Activated CD4-positive, alpha-beta T cell treated with anti-CD3 and anti-CD28 coated beads, Interleukin-2, amount 50 U/mL, for 16 hours (primary cell): ENCODE results near the gene SUSD6.
"Not testable (repeated sequence)": the region's sequence is repeated elsewhere in the genome, so short reads cannot be mapped to it uniquely, and the experiment has no call there.

ENCODE experiments used
- DNase-seq: peaks from one replicate; pipeline ENCODE4 v3.0.0-alpha.2; 2020

The SUSD6 gene

DNA sequence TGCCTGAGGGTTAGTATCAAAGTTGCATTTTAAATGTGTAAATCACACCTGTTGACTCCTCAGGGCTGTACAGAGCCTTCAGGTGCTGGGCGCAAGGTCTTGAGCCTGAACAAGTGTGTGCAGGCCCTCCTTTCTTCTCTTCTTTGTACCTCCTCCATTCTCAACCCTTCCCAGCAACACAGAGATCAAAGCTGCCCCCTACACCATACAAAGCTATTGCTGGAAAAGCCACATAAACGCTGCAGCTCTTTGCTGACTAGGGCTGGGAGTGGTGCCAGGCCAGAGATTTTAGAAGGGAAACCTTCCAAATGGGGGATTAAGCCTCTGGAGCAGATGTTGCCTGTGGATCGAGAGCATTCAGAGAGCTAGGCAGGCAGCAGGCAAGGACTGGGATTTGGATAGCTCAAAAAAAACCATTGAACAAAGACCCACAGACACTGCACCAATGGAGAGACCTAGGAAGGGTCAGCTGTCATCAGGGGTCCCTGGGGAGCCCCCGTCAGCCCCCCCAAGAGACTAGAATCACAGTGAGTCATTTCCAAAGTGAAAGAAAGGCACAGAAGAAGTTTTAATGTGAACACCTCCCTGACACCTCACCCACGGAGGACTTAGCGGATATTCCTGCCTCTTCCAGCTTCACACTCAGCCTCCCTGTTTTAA lies 18.2 kb upstream of the SUSD6 start:
- no peak for DNase-seq

DNA sequence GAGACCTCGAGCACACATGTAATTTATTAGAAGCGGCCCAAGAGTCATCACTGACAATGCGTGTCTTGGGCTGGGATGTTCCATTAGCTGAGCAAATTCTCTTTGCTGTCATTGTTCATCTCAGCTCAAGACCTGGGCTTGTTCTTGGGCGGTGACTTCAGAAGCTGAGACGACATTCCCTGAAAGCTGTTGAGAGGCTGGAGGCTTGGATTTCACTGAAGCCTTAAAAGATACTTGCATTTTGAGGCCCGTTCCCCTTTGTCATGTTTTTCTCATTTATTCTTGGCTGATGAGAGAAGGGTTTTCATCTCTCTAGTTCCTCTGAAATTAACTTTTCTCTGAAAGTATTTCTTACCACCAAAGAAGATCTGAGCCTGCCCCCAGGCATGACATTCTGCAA lies 16.6 kb upstream of the SUSD6 start:
- DNase-seq, result no peak

GRCh38 chr14:69595336-69595735 lies 16.1 kb upstream of the SUSD6 start:
- DNase-seq, result no peak

DNA sequence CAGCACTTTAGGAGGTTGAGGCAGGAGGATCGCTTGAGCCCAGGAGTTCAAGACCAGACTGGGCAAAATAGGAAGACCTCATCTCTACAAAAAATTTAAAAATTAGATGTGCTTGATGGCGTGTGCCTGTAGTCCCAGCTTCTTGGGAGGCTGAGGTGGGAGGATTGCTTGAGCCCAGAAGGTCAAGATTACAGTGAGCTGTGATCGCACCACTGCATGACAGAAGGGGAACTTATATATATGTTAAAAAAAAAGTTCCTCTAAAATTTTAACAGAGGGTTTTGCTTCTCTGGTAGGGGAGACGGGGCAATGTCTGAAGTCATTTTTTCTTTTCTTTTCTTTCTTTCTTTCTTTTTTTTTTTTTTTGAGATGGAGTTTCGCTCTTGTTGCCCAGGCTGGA lies 12.0 kb upstream of the SUSD6 start:
- not testable (repeated sequence) for DNase-seq

GRCh38 chr14:69600304-69600891 lies 11.0 kb upstream of the SUSD6 start:
- no peak for DNase-seq

- DNase-seq, result no peak
These were observed 5.7 kb upstream of the SUSD6 start for GRCh38 chr14:69605738-69606137.

DNA sequence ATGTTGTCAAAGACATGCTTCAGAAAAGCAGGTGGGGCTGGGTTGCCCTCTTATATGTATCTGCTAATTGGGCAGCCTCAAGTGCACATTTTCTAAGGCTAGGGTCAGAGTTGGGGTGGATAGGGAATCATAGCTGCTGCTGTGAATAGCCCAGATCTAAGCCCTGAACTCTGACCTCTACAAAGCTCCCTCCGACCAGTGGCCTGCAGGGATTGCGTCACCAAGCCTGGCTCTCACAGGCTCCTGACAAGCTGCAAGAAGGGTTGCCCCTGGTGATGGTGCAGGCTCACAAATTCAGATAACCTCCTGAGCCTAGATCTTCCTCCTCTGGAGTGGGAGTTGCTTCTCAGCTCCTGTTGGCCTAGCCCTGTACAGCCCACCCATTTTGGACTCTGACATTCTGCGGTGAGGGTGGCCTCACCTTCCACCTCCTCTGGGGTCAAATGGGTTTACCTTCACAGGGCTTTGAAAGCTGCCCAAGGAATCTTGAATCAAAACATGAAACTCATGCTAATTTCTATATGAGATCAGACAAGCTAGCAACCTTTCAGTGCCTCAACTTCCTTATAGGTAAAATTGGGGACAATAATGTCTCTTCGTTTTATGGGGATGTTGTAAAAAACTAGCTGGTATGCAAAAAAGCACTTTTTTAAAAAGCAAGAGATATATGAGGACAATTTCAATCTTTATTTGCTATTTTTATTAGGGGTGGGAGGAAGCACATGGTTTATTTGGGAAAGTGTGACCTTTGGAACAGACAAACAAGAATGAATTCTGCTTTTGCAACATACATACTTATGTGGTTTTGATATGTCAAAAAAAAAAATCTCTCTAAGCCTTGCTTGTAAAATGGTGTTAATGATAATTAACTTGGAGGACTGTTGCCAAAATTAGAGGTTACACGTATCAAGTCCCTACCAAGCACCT lies 4.9 kb upstream of the SUSD6 start:
- no peak for DNase-seq

DNA sequence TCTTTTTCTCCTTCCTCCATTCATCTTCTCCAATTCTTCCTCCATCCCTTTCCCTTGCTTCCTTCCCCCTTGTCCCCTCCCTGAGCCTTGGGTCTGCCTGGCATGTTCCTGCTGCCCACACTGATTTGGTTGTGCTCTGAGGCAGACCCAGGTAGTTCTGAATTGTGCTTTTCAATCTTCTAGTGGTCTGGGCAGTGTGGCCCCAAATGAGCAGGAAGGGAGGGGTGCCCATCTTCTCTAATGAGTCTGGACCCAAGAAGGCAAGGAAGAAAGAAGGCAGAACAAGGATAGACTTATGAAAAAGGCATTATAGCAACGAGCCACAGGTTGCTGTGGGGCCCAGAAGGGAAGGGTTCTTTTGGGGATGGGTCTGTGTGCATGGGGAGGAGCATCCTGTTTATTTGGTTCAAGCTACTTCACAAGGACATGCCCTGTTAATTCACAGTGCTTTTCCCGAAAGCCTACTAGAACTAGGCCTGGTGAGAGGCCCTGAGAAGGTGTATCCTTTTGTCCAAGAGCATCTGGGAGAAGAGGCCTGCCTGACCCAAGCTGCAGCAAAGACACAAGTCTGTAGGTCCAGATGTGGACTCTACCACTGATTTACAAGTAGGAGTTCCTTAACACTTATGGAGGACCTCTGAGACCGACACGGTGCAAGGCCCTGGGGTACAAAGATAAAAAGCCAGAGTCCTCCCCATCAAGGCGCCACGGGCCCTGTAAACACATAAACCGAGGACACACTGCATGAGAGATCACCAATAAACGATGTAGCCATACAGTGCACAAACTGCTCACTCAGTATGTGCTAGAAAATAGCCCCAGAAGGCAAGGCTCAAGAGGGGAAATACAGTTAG lies 1.1 kb upstream of the SUSD6 start:
- no peak for DNase-seq

DNA sequence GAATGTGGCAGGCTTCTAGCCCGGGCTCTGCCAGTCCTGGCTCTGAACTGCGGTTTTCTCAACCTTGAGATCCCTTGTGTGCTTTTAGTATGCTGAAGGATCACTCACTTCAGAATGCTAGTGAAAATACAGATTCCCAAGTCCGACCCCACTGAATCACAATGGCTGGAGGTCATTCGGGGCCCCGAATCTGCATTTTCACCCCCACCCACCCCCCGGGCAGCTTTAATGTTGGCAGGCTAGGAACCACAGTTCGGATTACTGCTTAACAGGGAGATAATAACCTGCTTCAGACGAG lies 573 bp upstream of the SUSD6 start:
- DNase-seq, result no peak

GRCh38 chr14:69612014-69612782 lies 802 bp downstream of the SUSD6 start:
- DNase-seq, result peak; percentile 42

GRCh38 chr14:69612783-69613130 lies 1.4 kb downstream of the SUSD6 start:
- DNase-seq, result no peak

DNA sequence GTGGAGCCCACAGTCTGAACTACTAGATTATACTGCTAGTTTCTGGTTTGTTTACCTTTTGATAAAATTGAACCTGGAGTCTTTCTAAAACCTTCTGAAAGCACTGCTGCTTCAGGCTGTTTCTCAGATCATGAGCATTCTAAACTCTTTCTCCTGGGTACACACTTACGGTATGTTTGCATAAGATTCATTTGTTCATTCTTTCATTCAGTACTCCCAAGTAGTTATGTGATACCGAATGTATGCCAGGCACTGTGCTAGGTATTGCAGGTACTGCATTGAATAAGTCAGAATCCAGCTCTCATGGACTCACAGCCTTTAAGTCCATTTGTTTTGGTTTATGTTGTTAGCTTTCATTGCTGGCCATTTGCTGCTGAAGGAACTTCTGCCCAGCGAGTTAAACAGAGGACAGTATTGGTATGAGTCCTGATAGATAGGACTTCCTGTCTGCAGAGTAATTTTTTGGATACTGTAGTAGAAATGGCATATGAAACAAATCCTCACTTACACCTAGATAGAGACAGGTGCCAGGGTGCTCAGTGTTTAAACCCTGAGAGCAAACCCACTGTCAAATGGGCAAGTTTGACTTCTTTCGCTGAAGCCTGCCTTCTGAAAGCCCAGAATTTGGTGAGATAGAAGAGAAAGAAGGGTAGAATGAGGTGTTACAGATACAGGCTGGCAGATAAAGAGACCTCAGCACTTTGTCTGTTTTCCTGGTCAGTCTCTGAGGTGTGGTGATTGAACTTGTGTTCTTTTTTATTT lies 2.1 kb downstream of the SUSD6 start:
- no peak for DNase-seq

DNA sequence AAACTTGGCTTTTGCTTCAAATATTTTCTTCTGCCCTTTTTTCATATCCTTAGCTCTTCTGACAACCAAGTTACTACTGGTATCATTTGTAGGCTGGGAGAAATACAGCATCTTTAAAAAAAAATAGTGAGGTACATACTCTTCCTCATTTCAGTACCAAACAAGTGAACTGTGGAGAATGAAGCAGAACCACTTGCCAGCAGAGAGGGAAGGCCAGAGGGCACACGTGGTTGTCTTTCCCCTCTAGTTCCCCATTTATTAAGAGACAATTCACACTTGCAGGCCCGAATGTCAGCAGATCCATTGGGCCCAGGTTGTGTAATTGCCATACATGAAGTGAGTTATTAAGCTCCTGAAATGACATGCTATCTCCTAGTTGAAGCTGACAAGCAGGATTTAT lies 3.2 kb downstream of the SUSD6 start:
- peak; percentile 43 for DNase-seq

- no peak for DNase-seq
These were observed 3.7 kb downstream of the SUSD6 start for GRCh38 chr14:69615121-69615495.

- peak; percentile 79 for DNase-seq
These were observed 4.4 kb downstream of the SUSD6 start for GRCh38 chr14:69615496-69616407.

DNA sequence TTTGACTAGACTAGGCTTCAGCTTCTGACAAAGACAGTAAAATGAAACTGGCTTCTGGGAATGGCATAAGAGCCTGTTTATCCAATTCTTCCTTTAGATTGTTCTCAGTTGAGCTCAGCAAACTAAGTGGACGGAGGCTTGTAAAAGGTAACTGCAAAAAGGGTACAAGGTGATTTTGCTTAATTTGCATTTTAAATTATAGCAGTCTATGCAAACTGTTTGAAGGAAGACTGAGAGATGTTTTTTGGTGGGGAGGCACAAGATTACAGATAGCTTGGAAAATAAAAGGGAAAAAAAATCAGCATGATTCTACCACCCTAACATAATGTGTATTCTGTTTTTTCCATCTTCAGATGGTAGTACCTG lies 5.0 kb downstream of the SUSD6 start:
- no peak for DNase-seq

- no peak for DNase-seq
These were observed 6.4 kb downstream of the SUSD6 start for GRCh38 chr14:69617796-69618195.

GRCh38 chr14:69619012-69619411 lies 7.6 kb downstream of the SUSD6 start:
- DNase-seq, result no peak

DNA sequence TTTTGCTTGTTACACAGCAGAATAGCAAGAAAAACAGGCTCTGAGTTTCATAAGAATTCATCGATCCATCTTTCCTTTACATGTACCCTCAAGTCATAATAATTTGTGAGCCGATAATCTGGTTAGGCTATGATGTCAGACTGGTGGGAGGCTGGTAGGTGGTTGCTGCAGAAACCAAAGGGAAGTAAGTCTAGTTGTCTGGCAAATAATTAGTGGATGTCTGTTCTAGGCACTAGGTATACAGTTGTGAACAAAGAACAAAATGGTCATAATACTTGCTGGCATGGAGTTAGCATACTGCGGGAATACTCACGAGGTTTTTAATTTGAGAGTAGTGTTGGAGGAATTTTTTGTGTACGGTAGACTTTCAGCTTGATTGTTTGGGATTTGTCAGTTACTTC lies 8.8 kb downstream of the SUSD6 start:
- no peak for DNase-seq

GRCh38 chr14:69620981-69621380 lies 9.6 kb downstream of the SUSD6 start:
- no peak for DNase-seq

- DNase-seq, result no peak
These were observed 12.7 kb downstream of the SUSD6 start for GRCh38 chr14:69624136-69624535.
